Left ventricle myocardium inferior (tissue), 1 donor: ENCODE measurements around the gene RHBDF2. TPM values are rescaled to one million over a fixed set of nuclear protein-coding genes. Genes with fewer than 3 reads are reported as not detected.
A peak's percentile ranks its signal among the peaks of the same experiment; 100 is the strongest.

ENCODE experiments used
- DNase-seq: peaks from one replicate; pipeline ENCODE4 v3.0.0-alpha.2; 2020
- H3K27ac ChIP-seq: fragments of 200-600 bp; replicated peaks from 2 replicates; pipeline ENCODE4 v1.8.0; 2021
- H3K27me3 ChIP-seq: fragments of 200-600 bp; 2 replicates; pipeline ENCODE4 v1.8.0; 2021; ENCODE audit warnings: low read depth
- H3K36me3 ChIP-seq: fragments of 200-600 bp; 2 replicates; pipeline ENCODE4 v1.8.0; 2021
- H3K4me1 ChIP-seq: fragments of 200-600 bp; 2 replicates; pipeline ENCODE4 v1.8.0; 2021
- H3K4me3 ChIP-seq: fragments of 200-600 bp; 2 replicates; pipeline ENCODE4 v1.8.0; 2021; ENCODE audit warnings: mild to moderate bottlenecking, moderate library complexity
- H3K9me3 ChIP-seq: fragments of 200-600 bp; replicated peaks from 2 replicates; pipeline ENCODE4 v1.8.0; 2021
- intact Hi-C: fragments of 100-400 bp; cut with micrococcal nuclease; formaldehyde crosslinking; loops from one replicate; pipeline ENCODE4 v1.11.0; 2022
- long read RNA-seq: library from polyadenylated mRNA; unstranded; transcript quantifications from one replicate; pipeline ENCODE4 v2.0.0, GENCODE V29; 2021
- total RNA-seq: library from RNA; stranded (reverse); fragmentation: NEBNext Ultra II Directional; extraction: Animal tissue kit (Norgen Biotek cat#: 25700); gene quantifications from one replicate; pipeline ENCODE4 v1.2.1, GENCODE V29; 2021
- TF ChIP-seq, protein P1 (sequence below): fragments of 200-600 bp; IDR thresholded peaks from 2 replicates; pipeline ENCODE4 v1.8.0; 2021; ENCODE audit warnings: antibody characterized with exemption, mild to moderate bottlenecking, borderline replicate concordance
- donor health status: DM: no; HTN: yes; CAD: no; lungs with severe emphysema.

RHBDF2 gene
- 13.8 TPM for total RNA-seq
- long read RNA-seq, partial matches to known transcripts, result 17 of 33 reads
- long read RNA-seq, other reads (novel, unspliced or antisense), result 16 of 33 reads

DNA sequence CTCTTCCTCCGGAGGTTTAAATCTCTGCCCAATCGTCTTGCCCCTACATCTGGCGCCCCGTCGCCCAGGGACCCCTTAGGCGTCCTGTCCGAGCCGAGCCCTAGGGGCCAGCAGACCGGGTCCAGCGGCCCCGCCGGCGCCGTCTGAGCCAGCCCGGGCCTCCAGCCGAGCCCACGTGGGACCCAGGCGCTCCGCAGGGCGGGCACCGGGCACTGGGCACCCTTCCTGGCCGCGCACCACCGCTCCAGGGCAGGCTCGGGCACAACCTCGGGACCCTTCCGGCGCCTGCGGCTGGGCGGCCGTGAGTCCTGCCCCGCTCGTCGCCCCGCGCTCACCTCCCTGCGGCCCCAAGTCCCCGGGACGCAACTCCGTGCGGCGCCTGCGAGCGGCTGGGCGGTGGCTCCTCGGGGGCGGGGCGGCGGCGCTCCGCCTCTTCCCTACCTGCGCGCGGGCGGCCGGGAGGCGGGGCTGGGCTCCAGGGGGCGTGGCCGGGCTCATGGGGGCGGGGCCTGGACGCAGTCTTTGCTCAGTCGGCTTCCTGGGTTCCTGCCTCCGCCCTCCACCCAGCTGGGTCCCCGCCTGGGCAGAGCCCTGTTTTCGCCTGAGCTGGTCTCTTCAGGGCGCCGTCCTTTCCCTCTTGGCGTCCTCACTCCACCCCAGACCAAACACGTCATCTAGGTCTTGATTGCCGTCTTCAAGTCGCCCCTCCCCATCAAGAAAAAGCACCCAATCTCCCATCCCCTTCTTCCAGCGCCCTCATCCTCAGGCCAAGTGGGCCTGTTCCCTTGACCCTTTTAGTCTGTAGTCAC is at the start of gene RHBDF2:
RHBDF2 (minus strand) TSS at position 406 of the 809 bp plus-strand sequence. CDS start 19,899 bp downstream, outside the sequence.
- TF ChIP-seq, protein P1, sequence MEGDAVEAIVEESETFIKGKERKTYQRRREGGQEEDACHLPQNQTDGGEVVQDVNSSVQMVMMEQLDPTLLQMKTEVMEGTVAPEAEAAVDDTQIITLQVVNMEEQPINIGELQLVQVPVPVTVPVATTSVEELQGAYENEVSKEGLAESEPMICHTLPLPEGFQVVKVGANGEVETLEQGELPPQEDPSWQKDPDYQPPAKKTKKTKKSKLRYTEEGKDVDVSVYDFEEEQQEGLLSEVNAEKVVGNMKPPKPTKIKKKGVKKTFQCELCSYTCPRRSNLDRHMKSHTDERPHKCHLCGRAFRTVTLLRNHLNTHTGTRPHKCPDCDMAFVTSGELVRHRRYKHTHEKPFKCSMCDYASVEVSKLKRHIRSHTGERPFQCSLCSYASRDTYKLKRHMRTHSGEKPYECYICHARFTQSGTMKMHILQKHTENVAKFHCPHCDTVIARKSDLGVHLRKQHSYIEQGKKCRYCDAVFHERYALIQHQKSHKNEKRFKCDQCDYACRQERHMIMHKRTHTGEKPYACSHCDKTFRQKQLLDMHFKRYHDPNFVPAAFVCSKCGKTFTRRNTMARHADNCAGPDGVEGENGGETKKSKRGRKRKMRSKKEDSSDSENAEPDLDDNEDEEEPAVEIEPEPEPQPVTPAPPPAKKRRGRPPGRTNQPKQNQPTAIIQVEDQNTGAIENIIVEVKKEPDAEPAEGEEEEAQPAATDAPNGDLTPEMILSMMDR, result no peak
- intact Hi-C loops, result no loop called here

DNA sequence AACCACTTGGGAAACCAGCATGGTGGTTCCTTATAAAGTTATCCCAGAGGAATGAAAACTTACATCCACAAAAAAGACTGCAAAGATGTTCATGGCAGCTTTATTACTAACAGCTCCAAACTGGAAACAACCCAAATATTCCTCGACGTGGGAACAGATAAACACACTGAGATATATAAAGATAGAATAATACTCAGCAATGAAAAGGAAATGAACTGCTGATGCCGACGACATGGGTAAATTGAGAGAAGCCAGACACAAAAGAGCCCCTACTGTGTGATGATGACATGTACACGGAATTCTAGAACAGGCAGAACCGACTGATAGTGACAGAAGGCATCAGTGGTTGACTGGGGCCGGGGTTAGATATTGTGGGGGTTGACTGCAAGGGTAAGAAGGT is 48.3 kb upstream of the RHBDF2 start:
- H3K27me3 ChIP-seq, result no peaks in the 10 kb centered on the region
- no peak overlapping the region for H3K4me3 ChIP-seq
- H3K36me3 ChIP-seq, result no peaks in the 10 kb centered on the region
- TF ChIP-seq, protein P1, result no peak
- H3K4me1 ChIP-seq, result peaks cover 62% of the 10 kb centered on the region
- H3K27ac ChIP-seq, result no peak overlapping the region
- no peak for DNase-seq
- H3K9me3 ChIP-seq, result no peaks in the 10 kb centered on the region
- intact Hi-C loops, result no loop called here

More for the DNA sequence above, at the start of gene RHBDF2:
- DNase-seq, result peak; percentile 92
- Histone ChIP-seq H3K27me3 (no peaks in the 10 kb centered on the region), H3K27ac (peak within 1 kb of the TSS; percentile 97), H3K36me3 (no peaks in the 10 kb centered on the region), H3K9me3 (no peaks in the 10 kb centered on the region), H3K4me3 (peak within 1 kb of the TSS; percentile 76), H3K4me1 (peaks cover 61% of the 10 kb centered on the region)

DNA sequence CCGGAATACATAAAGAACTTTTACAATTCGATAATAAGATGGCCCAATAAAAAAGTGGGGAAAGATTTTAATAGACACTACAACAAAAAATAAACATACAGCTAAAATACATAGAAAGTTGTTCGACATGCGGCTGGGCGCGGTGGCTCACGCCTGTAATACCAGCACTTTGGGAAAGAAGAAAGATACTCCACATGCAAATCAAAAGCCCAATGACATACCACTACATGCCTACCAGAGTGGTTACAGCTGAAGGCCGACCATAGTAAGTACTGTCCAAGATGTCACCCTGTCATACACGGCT is 47.9 kb upstream of the RHBDF2 start:
- peaks cover 62% of the 10 kb centered on the region for H3K4me1 ChIP-seq
- intact Hi-C loops, result no loop called here

DNA sequence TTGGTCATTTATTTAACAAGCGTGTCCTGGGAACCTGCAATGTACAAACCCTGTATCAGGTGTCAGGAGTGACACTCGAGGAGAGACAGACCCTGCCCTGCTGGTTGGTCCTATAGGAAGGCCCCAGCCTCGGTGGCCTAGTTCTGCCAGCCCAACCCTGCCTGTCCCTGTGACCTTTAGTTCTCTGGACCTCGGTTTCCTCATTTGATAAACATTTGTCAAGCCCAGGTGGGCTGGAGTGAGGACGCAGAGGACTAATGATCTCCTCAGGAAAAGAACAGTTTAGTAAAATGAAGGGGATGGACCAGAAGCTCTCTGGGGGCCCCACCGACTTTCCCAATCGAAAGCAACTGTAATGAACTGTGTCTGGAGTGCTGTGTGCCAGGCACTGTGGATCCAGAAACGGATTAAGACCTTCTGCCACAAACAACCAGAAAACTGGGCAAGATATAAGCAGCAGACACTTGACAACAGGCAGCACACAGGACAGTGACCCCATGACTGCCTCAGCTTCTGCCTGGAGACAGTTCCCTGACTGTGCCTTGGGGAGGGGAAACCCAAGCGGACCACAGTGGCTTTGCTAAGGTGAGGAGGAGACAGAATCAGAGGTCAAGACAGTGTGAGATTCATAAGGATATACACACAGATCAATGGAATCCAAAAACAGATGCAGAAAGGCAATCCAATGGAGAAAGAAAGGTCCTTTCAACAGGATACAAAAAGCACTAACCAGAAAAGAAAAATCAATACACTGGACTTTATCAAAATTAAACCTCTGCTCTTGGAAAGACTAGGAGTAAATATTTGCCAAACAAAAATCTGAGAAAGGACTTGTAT is 47.4 kb upstream of the RHBDF2 start:
- TF ChIP-seq, protein P1, result no peak
- H3K27me3 ChIP-seq, result no peaks in the 10 kb centered on the region
- no peak for DNase-seq
- intact Hi-C loops, result no loop called here
- H3K27ac ChIP-seq, result no peak overlapping the region
- H3K4me1 ChIP-seq, result peaks cover 62% of the 10 kb centered on the region
- H3K36me3 ChIP-seq, result no peaks in the 10 kb centered on the region
- no peak overlapping the region for H3K4me3 ChIP-seq
- H3K9me3 ChIP-seq, result no peaks in the 10 kb centered on the region

More for the DNA sequence above, 47.9 kb upstream of the RHBDF2 start:
- DNase-seq, result peak; percentile 11
- TF ChIP-seq, protein P1, result no peak
- no peak overlapping the region for H3K27ac ChIP-seq
- no peak overlapping the region for H3K4me3 ChIP-seq
- no peaks in the 10 kb centered on the region for H3K27me3 ChIP-seq
- H3K36me3 ChIP-seq, result no peaks in the 10 kb centered on the region
- no peaks in the 10 kb centered on the region for H3K9me3 ChIP-seq

DNA sequence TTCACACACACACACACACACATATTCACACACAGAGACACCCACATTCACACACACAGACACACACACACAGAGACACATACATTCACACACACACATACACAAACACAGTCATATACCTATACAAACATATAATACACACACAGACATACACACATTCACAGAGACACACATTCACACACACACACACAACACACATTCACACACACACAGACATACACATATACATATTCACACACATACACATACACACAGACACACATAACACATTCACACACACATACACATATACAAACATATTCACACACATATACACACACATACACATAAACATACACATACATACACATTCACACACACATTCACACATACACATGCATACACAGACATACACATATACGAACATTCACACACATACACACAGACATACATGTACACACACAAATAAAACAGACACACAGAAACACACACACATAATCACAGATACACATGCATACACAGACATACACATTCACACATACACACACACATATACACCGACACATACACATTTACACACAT is 46.5 kb upstream of the RHBDF2 start:
- no peak overlapping the region for H3K4me3 ChIP-seq
- no peaks in the 10 kb centered on the region for H3K36me3 ChIP-seq
- H3K27me3 ChIP-seq, result no peaks in the 10 kb centered on the region
- no peaks in the 10 kb centered on the region for H3K9me3 ChIP-seq
- DNase-seq, result no peak
- TF ChIP-seq, protein P1, result no peak
- H3K4me1 ChIP-seq, result peaks cover 63% of the 10 kb centered on the region
- H3K27ac ChIP-seq, result no peak overlapping the region
- intact Hi-C loops, result loop anchor here (2.0 kb wide), 1 partner anchor 23 kb away; no protein-coding TSS in a partner anchor
